ENCODE results near the gene PDGFC. TPM values are rescaled to one million over a fixed set of nuclear protein-coding genes. Genes with fewer than 3 reads are reported as not detected.

The PDGFC gene
- total and polyA plus RNA-seq, 2 of the 8 experiments (the other 6 are each of a cell fraction or from before 2014, with no cell fraction given): 0.65 to 2.7 TPM

DNA sequence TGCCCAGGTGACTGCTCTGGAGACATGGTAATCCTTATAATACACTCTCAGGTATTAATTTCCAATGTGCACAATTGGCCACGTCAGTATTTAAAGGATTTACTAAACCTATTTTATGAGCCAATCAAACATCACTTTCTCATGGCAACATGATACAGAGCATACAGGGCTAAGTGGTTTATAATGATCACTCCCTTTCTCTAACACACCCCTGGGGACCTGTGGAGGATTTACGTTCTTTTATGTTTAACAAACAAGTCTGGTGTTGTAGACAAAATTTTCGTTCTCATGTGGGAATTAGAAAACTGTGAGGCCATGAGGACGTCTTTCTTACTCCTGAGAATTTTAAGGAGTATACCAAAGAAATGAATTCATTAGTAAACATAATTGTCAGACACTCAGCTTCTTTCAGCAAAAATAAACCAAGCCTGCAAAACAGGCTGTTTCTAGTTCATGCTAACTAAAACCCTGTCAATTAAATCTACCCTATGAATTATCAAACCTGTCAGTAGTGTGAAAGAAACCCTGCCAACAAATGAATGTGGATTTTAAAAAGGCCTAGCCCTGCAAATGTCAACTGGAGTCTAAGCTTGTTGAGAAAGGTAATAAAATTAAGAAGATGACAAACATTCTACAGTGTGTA, 155.8 kb downstream of the PDGFC start (continued):
- TF ChIP-seq, protein P1, sequence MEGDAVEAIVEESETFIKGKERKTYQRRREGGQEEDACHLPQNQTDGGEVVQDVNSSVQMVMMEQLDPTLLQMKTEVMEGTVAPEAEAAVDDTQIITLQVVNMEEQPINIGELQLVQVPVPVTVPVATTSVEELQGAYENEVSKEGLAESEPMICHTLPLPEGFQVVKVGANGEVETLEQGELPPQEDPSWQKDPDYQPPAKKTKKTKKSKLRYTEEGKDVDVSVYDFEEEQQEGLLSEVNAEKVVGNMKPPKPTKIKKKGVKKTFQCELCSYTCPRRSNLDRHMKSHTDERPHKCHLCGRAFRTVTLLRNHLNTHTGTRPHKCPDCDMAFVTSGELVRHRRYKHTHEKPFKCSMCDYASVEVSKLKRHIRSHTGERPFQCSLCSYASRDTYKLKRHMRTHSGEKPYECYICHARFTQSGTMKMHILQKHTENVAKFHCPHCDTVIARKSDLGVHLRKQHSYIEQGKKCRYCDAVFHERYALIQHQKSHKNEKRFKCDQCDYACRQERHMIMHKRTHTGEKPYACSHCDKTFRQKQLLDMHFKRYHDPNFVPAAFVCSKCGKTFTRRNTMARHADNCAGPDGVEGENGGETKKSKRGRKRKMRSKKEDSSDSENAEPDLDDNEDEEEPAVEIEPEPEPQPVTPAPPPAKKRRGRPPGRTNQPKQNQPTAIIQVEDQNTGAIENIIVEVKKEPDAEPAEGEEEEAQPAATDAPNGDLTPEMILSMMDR (IDR thresholded peaks at IDR 0.05; ENCODE audit: control extremely low read depth in 1 of 3, insufficient read depth in 1 of 3, low read depth in 1 of 3, low read length in 3 of 3): no peak
- TF ChIP-seq NANOG (IDR thresholded peaks at IDR 0.05; ENCODE audit: insufficient read depth, low read depth, low read length, poor library complexity, severe bottlenecking): no peak
- no peak for TF ChIP-seq TCF12 (IDR thresholded peaks at IDR 0.05; ENCODE audit: low read depth, low read length)
- TF ChIP-seq TAF1 (IDR thresholded peaks at IDR 0.05; ENCODE audit: low read depth, low read length): no peak
